Stimulated activated CD4-positive, alpha-beta T cell treated with anti-CD3 and anti-CD28 coated beads, Interleukin-12 subunit alpha, Interleukin-12 subunit beta, amount 100 ng/mL, for 24 hours (primary cell): Measurements from ENCODE around the gene RFFL.
A peak's percentile ranks its signal among the peaks of the same experiment; 100 is the strongest.
"Not testable (repeated sequence)": the region's sequence is repeated elsewhere in the genome, so short reads cannot be mapped to it uniquely, and the experiment has no call there.

Experiments
- DNase-seq, 2 experiments: peaks; one replicate each; pipeline ENCODE4 v3.0.0-alpha.2; 2020; ENCODE audit warnings: low read depth in 2 of 2

Gene RFFL

DNA sequence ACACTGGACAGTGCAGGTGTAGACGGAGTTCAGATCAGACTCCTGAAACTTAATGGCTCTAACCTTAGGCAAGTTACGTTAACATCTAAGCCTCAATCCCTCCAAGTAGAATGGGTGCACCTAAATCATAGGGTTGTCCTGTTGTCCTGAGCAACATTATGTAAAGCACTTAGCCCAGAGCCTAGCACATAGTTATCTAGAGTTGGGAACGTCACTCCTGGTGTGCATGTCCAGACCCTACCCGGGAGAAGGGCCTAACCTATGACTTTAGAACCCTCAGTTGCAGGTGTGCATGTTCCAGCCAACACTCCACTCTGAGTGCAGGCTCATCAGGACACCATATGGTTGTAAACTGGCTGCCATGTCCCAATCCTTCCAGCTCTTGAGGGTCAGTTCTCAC is 57.2 kb downstream of the RFFL start:
- no peak for DNase-seq

DNA sequence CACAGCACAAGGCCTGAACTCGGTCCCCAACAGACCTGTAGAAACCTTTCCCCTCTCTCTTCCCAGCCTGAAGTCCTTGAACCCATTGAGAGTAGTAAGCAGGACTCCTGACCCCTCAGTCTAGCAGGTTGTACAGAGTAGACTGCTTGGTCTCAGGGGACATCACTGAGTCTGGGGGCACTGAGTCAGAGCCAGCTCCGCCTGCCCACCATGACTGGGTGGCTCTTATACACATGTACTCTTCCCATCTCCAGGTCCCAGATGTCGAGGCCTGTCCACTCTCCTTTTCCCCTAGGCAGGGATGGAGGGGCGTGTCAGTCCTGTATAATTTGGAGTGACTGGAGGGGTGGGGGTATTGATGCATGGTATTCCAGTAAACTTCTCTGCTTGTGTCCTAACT is 59.7 kb downstream of the RFFL start:
- DNase-seq = no peak

DNA sequence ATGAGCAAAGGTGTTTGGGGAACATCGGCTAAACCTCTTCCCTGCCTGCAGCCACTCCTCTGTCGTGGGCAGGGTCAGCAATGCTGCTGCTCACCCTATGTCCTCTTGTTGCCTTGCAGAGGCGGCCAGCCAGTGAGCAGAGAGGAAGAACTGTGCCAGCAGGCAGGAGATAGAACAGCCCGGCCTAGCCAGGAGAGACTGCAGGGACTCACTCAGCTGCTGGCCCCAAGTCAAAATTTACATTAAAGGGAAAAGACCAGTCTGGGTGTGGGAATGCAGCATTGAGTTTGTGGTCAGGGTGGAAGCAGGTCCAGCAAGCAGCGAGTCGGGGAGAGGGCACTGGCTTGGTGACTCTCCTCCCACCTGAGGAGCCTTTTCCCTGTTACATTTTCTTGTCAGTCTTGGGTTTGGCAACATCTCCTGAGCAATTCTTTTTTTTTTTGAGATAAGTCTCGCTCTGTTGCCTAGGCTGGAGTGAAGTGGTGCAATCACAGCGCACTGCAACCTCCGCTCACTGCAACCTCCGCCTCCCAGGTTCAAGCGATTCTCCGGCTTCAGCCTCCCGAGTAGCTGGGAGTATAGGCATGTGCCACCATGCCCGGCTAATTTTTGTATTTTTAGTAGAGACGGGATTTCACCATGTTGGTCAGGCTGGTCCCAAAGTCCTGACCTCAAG is 60.5 kb downstream of the RFFL start:
- DNase-seq = no peak

DNA sequence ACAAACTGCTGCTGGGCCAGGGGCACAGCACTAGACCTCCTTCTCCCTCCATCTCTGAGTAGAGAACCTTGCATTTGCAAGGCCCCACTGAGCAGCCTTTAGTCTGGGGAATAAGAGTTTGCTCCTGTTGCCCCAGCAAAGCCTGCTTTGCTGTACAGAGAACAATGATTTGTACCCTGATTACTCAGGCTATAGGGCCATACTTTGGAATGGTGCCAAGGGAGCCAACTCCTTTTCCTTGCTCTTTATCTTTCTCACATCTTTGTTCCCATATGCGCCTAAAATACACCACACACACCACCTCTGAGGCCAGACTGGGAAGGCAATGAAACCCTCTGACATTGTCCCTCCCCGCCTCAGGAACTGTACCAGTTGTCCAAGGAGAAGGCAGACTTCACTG is 62.0 kb downstream of the RFFL start:
- no peak for DNase-seq

DNA sequence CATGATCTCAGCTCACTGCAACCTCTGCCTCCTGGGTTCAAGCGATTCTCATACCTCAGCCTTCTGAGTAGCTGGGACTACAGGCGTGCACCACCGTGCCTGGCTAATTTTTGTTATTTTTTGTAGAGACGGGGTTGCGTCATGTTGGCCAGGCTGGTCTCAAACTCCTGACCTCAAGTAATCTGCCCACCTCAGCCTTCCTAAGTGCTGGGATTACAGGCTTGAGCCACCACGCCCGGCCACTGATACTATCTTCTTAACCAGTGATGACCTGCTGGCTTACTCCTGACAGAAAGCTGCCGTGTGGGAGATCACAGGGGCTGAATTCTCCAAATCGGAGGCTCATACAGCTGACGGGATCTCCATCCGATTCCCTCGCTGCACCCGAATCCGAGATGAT is 62.5 kb downstream of the RFFL start:
- DNase-seq = not testable (repeated sequence)

DNA sequence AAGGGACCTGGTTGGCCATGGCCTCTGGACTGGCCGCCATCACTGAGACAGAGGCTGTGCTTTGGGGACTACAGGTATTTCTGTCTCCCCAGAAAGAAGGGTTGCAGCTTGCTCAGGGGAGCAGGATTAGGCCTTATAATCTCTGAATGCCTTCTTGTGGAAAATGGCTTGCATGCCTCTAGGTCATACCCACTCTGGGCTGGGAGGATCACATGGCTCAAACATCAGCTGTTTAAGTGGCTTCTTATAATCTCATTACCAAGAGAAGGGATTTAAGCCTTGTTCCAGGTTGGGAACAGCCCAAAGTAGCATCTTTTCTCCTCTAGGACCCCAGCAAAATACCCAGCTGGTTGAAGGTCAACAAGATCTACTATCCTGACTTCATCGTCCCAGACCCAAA is 64.1 kb downstream of the RFFL start:
- no peak for DNase-seq

DNA sequence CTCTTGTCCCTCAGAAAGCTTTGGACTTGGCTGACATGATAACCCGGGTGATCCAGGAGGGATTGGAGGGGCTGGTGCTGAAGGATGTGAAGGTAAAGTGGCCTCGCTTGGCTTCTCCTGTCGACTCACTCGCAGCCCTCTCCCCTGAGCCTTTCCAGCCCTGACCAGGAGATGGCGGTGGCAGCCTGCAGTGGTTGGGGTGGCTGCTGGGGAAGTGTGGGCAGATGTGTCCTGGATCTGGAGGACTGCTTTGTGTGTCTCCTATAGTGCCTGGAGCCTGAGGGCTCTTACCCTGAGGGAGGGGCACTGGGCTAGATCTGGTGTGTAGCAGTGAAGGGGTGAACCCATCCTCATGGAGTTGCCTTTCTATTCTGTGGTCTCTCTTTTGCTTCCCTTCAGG is 65.3 kb downstream of the RFFL start:
- peak; percentile 62 to 67 for DNase-seq

DNA sequence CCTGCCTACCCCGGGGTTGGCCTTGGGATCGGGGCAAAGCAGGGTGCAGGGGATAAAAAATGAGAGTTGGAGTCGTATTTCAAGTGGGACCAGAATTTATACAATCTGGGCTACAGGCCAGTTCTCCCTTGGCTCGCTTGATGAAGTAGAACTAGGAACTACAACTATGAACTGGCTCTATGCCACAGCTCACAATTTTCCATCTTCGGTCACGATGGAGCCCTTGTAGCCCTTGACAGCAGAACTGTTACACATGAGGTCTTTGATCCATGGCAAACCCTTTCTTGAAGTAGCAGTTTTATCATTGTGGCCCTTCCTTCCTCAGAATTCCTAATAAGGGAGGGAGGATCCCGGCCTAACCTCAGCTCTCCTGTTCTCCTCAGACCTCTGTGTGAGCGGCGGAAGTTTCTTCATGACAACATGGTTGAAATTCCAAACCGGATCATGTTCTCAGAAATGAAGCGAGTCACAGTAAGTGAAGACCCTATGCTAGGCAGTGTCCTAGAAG is 66.1 kb downstream of the RFFL start:
- no peak for DNase-seq

DNA sequence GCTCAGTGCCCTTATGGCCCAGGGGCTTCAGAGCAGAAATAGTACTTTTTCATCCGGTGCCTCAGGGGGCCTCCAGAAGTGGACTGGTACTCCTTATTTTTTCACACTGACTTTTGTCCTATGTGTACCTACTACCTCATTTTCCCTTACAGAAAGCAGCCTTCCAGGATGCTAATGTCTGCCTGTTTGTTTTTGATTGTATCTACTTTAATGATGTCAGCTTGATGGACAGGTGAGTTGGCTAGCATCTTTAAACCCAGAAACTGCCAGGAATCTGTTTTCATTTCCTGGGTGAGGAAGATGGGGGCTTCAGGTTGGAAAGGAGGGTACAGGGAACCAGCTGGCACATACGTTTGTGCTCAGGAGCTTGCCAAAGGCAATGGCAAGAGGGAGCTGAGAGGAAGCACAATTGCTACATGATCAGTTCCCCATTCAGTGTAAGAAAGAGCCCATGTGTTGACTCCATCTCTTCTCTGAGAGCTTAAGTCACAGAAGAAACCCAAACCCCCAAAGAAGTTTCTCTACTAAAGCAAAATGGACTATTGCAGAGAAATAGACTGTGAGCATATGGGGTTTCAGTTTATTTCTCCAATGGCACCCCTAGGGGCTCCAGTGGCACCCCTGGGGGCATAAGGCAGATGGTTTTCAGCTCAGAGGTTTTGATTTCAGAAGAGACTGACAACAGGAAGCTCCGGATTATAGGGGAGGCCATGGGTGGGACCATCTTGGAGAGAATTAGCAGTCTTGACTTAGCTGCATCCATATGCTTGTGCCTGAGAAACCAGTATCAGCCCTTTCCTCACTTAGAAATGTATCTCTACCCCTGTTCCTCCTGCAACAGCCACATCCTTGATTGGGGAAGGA is 66.9 kb downstream of the RFFL start:
- no peak for DNase-seq

DNA sequence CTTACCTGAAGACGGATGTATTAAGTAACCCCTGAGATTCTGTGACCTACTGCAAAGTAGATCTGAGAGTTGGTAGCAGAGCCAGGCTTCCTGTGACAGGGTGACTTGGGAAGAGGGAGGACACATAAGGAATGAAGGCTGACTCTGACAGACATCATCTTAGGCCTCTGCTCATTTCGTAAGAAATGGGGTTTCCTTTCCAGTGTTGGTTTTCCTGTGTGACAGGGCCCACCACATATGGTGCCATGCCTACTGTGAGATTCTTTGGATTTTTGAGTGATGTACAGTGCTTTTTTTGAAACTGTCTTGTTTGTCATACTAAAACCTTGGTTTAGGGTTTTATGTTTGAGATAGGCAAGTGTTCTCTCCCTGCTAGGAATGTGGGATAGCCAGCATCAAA is 70.5 kb downstream of the RFFL start:
- DNase-seq = no peak

DNA sequence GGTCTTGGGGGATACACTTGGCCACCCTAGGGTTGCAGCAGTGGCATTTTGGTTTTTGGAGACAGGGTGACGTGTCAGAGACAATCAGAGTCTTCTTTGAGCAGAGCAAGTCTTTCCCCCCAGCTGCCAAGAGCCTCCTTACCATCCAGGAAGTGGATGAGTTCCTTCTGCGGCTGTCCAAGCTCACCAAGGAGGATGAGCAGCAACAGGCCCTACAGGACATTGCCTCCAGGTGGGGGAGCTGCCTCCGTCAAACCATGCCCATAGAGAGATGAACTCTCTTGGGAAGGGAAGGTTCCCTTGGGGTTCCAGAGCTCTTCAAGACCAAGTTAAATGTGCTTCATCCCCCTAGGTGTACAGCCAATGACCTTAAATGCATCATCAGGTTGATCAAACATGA is 71.9 kb downstream of the RFFL start:
- no peak for DNase-seq

DNA sequence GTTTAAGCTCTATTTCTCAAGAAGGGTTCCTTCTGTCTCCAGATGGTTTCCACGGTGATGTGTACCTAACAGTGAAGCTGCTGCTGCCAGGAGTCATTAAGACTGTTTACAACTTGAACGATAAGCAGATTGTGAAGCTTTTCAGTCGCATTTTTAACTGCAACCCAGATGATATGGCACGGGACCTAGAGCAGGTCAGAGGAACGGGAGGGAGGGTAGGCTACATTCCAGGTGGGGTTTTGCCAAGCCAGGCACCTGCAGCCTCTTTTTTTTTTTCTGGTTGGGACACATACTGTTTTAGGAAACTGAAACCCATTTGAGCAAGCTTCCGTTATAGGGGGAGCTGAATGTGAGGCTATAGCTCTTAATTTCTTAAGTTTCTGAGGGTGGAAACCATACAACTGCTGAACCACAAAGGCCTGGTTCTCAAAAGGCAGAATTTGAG is 72.6 kb downstream of the RFFL start:
- no peak for DNase-seq

DNA sequence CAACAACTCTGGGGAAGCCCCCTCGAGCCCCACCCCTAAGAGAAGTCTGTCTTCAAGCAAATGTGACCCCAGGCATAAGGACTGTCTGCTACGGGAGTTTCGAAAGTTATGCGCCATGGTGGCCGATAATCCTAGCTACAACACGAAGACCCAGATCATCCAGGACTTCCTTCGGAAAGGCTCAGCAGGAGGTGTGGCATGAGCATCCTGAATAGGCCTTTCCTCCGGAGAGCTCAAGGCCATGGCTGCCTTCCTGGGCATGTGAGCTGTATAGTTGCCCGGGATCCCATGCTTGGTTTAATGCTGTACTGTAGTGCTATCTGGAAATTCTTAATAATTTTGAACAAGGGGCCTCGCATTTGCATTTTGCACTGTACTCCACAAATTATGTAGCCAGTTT is 74.0 kb downstream of the RFFL start:
- no peak for DNase-seq

DNA sequence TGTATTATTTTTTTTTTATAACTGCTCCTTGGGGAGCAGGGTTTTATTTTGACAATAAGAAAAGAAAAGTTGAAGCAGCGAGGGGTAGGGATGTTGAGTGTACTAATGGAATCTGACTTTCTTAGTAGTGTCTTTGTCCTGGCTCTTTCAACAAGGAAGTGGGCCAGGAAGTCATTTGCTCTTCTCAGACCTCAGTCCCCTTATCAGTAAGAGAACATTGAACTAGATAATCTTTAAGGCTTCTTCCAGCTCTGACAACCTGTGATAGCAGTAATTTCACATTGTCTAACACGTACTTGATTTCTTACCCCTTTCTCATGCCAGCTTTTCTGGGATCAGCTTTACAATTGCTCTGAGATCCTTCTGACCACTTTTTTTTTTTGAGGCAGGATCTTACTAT is 74.9 kb downstream of the RFFL start:
- DNase-seq = no peak

DNA sequence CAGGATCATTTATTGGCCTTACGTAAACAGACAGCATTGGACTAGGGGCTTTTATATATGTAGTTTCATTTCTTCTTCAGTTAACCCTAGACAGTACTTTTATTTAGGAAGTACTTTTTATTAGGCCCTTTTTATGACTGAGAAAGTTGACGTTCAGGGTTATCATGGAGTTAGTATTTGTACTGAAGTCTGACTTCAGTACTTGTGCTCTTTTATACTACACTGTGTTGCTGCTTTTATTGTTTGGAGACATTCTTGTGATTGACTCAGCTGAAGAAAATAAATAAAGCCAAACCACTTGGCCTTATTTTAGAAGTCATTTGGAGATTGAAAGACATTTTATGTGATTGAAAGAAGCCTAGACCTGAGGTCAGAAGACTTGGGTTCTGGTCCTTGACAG is 76.3 kb downstream of the RFFL start:
- DNase-seq = no peak

DNA sequence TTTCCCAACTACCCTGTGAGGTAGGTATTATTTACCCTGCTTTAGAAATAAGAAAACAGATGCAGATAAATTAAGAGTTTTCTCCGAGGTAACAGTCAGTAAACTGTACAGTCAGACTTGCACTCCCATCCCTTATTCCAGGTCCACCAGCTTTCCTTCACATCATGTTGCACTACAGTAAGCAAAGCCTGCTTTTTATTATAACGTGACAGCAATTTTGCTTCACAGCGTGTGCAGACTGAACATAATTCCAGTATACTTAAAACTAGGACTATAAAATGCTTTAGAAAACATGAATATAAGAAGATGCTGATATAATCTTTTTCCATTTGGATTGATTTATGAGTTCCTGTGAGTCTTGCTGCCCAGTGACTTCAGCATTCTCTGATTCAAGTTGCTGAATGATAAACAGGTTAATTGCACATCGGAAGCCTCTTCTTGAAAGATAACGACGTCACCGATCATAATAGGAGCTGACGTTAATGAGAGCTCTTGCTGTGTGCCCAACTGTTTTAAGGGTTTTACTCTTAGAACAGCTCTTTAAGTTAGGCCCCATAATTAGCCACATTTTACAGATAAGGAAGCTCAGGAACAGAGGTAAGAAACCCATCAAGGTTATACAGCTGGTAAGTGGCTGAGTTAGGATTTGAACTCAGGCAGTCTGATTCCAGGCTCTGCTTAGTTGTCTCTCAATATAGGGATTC is 81.8 kb downstream of the RFFL start:
- no peak for DNase-seq

DNA sequence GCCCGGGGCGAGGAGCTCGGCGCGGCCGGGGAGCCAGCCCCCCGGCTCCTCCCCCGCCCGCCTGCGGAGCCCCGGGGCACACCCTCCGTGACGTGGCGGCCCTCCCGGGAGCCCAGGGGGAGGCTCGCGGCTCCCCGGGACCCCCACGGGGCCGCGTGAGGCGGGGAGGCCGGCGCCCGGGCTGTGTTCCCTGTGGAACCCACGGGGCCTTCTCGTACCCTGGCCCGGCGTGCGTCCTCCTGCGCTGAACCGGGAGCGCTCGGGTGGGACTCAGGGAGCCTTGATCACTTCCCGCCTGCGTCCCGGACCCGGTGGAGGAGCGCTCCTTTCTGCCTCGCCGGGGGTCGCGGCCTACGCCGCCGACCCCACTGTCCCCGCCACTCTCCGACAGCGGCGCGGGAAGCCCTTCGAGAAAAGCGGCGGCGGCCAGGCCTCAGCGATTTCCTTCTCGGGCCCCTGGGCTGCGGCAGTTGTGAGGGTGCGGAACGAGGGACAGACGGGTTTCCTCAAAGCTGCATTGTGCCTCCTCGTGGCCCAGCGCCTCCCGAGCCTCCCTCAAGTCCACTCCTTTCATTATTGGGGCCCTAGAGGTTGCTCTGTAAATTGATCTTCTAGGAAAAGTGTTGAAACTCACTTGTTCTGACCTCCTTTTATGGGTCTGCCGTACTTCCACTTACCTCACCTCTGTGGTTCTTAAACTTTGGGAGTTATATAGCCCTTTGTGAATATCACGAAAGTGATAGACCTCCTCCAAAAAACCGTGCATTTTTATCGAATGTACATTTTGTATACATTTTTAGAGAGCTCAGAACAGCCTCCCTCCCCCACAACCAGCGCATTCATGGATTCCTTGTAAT is 82.6 kb downstream of the RFFL start:
- peak; percentile 58 to 59 for DNase-seq

DNA sequence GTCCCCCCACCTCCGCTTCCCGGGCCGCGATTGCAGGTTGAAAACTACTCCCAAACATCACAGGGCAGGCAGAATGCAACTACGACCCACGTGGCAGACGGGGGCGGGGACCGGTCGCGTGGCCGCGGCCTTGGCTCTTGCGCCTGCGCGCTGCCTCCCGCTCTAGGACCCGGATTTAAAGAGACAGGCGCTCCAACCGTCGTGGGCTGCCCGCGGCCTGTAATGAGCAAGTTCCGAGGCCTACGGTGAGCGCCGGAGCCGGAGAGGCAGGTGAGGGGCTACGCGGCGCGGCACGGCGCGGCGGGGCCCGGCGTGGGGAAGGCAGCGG is 83.2 kb downstream of the RFFL start, which contains the start of gene LIG3:
Gene LIG3 (plus strand): TSS at position 160 of the 328 bp plus-strand sequence. CDS start 2,494 bp downstream, outside the sequence.
- DNase-seq = peak; percentile 87 to 95

DNA sequence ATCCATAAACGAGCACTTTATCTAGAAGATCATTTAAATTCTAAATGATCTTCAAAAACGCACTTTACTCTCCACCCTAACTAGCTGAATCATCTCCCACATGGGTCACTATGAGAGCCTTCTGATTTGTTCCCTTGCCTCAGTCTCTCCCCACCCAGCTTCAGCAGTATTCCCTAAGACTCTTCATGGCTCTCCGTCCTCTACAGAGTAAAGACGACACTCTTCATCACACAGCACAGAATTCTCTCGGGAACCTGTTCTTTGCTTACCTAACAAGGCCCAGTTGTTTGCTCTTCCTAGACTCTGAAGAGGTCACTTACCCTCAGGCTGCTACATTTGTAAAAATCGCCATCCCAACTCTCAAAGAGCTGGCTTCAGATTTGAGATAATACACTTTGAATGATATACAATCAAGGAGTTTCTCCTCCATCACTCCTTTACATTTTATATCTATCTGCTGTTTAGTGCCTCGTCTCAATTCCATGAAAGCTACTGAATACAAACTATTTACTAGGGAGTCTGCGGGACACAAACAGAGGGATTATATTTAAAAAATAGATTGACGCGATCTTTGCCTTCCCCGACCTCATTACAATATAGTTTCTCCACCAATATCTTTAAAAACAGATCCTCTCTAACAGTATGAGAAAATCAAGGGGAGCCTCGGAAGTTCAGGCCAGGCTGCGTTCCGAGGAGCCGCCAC is 83.7 kb downstream of the RFFL start:
- DNase-seq = no peak

DNA sequence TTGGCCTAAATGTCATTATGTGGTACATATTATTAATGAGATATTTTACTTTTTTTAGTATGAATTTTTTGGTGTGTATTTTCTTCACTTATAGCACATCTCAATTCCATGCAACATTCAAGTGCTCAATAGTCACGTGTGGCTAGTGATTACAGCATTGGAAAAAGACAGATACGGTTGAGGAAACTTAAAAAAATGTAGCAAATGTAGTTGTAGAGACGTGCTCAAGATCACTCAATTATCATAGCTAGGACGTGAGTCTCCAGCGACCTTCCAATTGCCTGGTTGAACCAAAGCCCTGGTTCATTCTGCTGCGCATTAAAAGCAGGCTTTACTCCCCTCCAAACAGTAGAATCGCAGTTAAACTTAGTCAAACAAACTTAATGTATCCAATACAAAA is 84.4 kb downstream of the RFFL start:
- DNase-seq = no peak
